Stimulated activated CD8-positive, alpha-beta memory T cell treated with anti-CD3 and anti-CD28 coated beads, Interleukin-12 subunit alpha, Interleukin-12 subunit beta, amount 100 ng/mL, for 24 hours (primary cell): ENCODE measurements around the gene LRP2BP.
"Not testable (repeated sequence)": the region's sequence is repeated elsewhere in the genome, so short reads cannot be mapped to it uniquely, and the experiment has no call there.

ENCODE experiments used
- DNase-seq: peaks from one replicate; pipeline ENCODE4 v3.0.0-alpha.2; 2020; ENCODE audit errors: extremely low read depth

The LRP2BP gene

GRCh38 chr4:185325721-185326120, 70.0 kb downstream of the LRP2BP start:
- not testable (repeated sequence) for DNase-seq

GRCh38 chr4:185324361-185324760, 71.4 kb downstream of the LRP2BP start:
- not testable (repeated sequence) for DNase-seq

GRCh38 chr4:185323606-185324005, 72.1 kb downstream of the LRP2BP start:
- DNase-seq, result no peak

- DNase-seq, result no peak
These were observed 72.9 kb downstream of the LRP2BP start for GRCh38 chr4:185322803-185323202.

GRCh38 chr4:185318679-185319078, 77.0 kb downstream of the LRP2BP start:
- no peak for DNase-seq

GRCh38 chr4:185317880-185318279, 77.8 kb downstream of the LRP2BP start:
- DNase-seq, result no peak

- DNase-seq, result not testable (repeated sequence)
These were observed 78.3 kb downstream of the LRP2BP start for GRCh38 chr4:185317462-185317861.
